Measurements from ENCODE around the gene TRNP1.

The TRNP1 gene

GRCh38 chr1:27047914-27048313 is 54.4 kb downstream of the TRNP1 start:
- in situ Hi-C loops (cut with MboI; ENCODE audit: low pct_unique_long_range_greater_than_20kb, low sequenced_read_pairs), result loop anchor here (10.0 kb wide), 1 partner anchor 47 kb away; no protein-coding TSS in a partner anchor
- DNase-seq, result no peak

GRCh38 chr1:27049100-27049499 is 55.6 kb downstream of the TRNP1 start:
- no peak for DNase-seq
- in situ Hi-C loops (cut with MboI; ENCODE audit: low pct_unique_long_range_greater_than_20kb, low sequenced_read_pairs), result loop anchor here (10.0 kb wide), 1 partner anchor 46 kb away; no protein-coding TSS in a partner anchor

GRCh38 chr1:27049607-27050006 is 56.1 kb downstream of the TRNP1 start:
- DNase-seq, result no peak
- in situ Hi-C loops (cut with MboI; ENCODE audit: low pct_unique_long_range_greater_than_20kb, low sequenced_read_pairs), result loop anchor here (10.0 kb wide), 1 partner anchor 45 kb away; no protein-coding TSS in a partner anchor
